ENCODE measurements around the gene IVD. TPM values are rescaled to one million over a fixed set of nuclear protein-coding genes. Genes with fewer than 3 reads are reported as not detected.

IVD gene
- total RNA-seq, 1 donor from 2014 or later, result 106 TPM

DNA sequence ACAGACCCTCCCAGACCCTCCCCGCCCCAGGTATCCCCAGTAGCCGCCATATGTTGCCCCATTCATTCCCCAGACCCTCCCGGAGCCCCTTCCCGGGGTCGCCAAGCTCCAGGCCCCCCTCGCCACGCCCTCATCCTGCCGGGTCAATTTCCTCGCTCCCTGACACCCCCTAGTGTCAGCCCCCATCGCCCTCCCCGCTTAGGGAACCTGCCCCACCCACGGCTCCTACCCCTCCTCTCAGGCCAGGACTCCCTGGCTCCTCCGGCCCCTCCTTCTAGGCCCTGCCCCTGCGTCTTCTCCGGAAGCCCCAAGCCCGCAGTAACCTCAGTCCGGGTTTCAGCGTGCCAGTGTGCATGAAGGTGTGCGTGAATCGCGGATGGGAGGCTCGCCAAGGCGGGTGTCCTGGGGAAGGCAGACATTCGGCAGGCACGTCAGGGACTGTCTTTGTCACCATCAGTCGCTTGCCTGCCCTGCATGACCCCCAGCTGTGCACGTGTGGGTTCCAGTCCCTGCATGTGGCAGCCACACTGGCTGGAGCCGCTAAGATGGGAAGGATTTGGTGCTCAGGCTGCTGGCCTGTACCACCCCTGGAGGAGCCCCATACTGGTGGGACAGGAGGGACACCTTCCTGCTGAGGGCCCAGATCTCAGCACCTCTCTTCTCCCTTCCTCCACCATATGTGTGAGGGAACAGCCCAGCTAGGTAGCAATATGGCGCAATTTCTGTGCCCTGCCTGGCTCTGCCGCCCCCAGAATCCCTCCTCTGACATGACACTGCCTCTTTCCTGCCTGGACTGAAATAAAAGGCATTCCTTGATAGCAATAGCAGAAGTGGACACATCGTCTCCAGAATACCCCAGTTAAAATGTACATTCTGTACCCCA is 46.9 kb upstream of the IVD start:
- H3K9me3 ChIP-seq (replicated peaks), result no peaks in the 10 kb centered on the region
- TF ChIP-seq, protein P1, sequence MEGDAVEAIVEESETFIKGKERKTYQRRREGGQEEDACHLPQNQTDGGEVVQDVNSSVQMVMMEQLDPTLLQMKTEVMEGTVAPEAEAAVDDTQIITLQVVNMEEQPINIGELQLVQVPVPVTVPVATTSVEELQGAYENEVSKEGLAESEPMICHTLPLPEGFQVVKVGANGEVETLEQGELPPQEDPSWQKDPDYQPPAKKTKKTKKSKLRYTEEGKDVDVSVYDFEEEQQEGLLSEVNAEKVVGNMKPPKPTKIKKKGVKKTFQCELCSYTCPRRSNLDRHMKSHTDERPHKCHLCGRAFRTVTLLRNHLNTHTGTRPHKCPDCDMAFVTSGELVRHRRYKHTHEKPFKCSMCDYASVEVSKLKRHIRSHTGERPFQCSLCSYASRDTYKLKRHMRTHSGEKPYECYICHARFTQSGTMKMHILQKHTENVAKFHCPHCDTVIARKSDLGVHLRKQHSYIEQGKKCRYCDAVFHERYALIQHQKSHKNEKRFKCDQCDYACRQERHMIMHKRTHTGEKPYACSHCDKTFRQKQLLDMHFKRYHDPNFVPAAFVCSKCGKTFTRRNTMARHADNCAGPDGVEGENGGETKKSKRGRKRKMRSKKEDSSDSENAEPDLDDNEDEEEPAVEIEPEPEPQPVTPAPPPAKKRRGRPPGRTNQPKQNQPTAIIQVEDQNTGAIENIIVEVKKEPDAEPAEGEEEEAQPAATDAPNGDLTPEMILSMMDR (IDR thresholded peaks at IDR 0.05; ENCODE audit: borderline replicate concordance), result no peak
- peaks cover 28% of the 10 kb centered on the region for H3K4me1 ChIP-seq
- no peaks in the 10 kb centered on the region for H3K36me3 ChIP-seq
- H3K27me3 ChIP-seq (ENCODE audit: low read depth), result no peaks in the 10 kb centered on the region
- DNase-seq, result no peak
- intact Hi-C loops (cut with micrococcal nuclease), result no loop called here
- peak overlapping the region; percentile 60 for H3K27ac ChIP-seq (replicated peaks)
- peak overlapping the region; percentile 76 for H3K4me3 ChIP-seq

- H3K4me1 ChIP-seq, result peaks cover 23% of the 10 kb centered on the region
- DNase-seq, result no peak
- intact Hi-C loops (cut with micrococcal nuclease), result no loop called here
Measured at GRCh38 chr15:40360015-40360414, 45.6 kb upstream of the IVD start.

GRCh38 chr15:40361640-40362039 is 44.0 kb upstream of the IVD start:
- Histone ChIP-seq H3K4me1 (peaks cover 39% of the 10 kb centered on the region), H3K4me3 (no peak overlapping the region), H3K9me3 (replicated peaks) (no peaks in the 10 kb centered on the region), H3K27me3 (ENCODE audit: low read depth) (no peaks in the 10 kb centered on the region), H3K36me3 (no peaks in the 10 kb centered on the region), H3K27ac (replicated peaks) (no peak overlapping the region)
- no peak for DNase-seq
- TF ChIP-seq, protein P1 (IDR thresholded peaks at IDR 0.05; ENCODE audit: borderline replicate concordance), result no peak
- intact Hi-C loops (cut with micrococcal nuclease), result no loop called here

More at GRCh38 chr15:40360015-40360414, 45.6 kb upstream of the IVD start:
- no peak overlapping the region for H3K4me3 ChIP-seq
- no peak overlapping the region for H3K27ac ChIP-seq (replicated peaks)
- TF ChIP-seq, protein P1 (IDR thresholded peaks at IDR 0.05; ENCODE audit: borderline replicate concordance), result no peak
- no peaks in the 10 kb centered on the region for H3K9me3 ChIP-seq (replicated peaks)
- H3K36me3 ChIP-seq, result no peaks in the 10 kb centered on the region
- H3K27me3 ChIP-seq (ENCODE audit: low read depth), result no peaks in the 10 kb centered on the region

GRCh38 chr15:40363611-40364010 is 42.0 kb upstream of the IVD start:
- no peaks in the 10 kb centered on the region for H3K9me3 ChIP-seq (replicated peaks)
- H3K27ac ChIP-seq (replicated peaks), result no peak overlapping the region
- DNase-seq, result no peak
- peaks cover 41% of the 10 kb centered on the region for H3K4me1 ChIP-seq
- H3K27me3 ChIP-seq (ENCODE audit: low read depth), result no peaks in the 10 kb centered on the region
- H3K36me3 ChIP-seq, result no peaks in the 10 kb centered on the region
- intact Hi-C loops (cut with micrococcal nuclease), result no loop called here
- no peak overlapping the region for H3K4me3 ChIP-seq
- TF ChIP-seq, protein P1 (IDR thresholded peaks at IDR 0.05; ENCODE audit: borderline replicate concordance), result no peak

GRCh38 chr15:40364251-40364650 is 41.3 kb upstream of the IVD start:
- no peak overlapping the region for H3K27ac ChIP-seq (replicated peaks)
- no peak for DNase-seq
- H3K27me3 ChIP-seq (ENCODE audit: low read depth), result no peaks in the 10 kb centered on the region
- no peaks in the 10 kb centered on the region for H3K9me3 ChIP-seq (replicated peaks)
- no peak overlapping the region for H3K4me3 ChIP-seq
- peaks cover 36% of the 10 kb centered on the region for H3K4me1 ChIP-seq
- intact Hi-C loops (cut with micrococcal nuclease), result no loop called here
- TF ChIP-seq, protein P1 (IDR thresholded peaks at IDR 0.05; ENCODE audit: borderline replicate concordance), result no peak
- H3K36me3 ChIP-seq, result no peaks in the 10 kb centered on the region

Measured in left ventricle myocardium inferior (tissue), 1 donor.